Chondrocyte (in vitro differentiated cells): ENCODE results near the gene DOK7. TPM values are rescaled to one million over a fixed set of nuclear protein-coding genes. Genes with fewer than 3 reads are reported as not detected.

Source experiments
- DNase-seq: peaks from one replicate; pipeline ENCODE4 v3.0.0; 2021; ENCODE audit warnings: mixed read lengths, low spot score
- H3K27ac Mint-ChIP-seq: one replicate; pipeline ENCODE4 v1.8.0; 2021; ENCODE audit warnings: mild to moderate bottlenecking, moderate library complexity, mixed read lengths; ENCODE audit not compliant: unreplicated experiment
- H3K27me3 Mint-ChIP-seq: 2 replicates; pipeline ENCODE4 v1.8.0; 2021; ENCODE audit warnings: low read depth, mixed read lengths
- H3K36me3 Mint-ChIP-seq: 2 replicates; pipeline ENCODE4 v1.8.0; 2021; ENCODE audit warnings: low read depth, mixed read lengths
- H3K4me1 Mint-ChIP-seq: 2 replicates; pipeline ENCODE4 v1.8.0; 2021; ENCODE audit warnings: low read depth, mild to moderate bottlenecking, mixed read lengths
- H3K4me3 Mint-ChIP-seq: one replicate; pipeline ENCODE4 v1.8.0; 2021; ENCODE audit warnings: mild to moderate bottlenecking, moderate library complexity, mixed read lengths; ENCODE audit not compliant: unreplicated experiment
- H3K9me3 Mint-ChIP-seq: 2 replicates; pipeline ENCODE4 v1.8.0; 2021; ENCODE audit warnings: low read depth, mixed read lengths
- CTCF ChIP-seq: fragments of 200-600 bp; sonication (generic); IDR thresholded peaks from 2 replicates; pipeline ENCODE4 v1.5.0; 2021; ENCODE audit warnings: antibody characterized with exemption, mild to moderate bottlenecking, moderate library complexity
- total RNA-seq: library from RNA; stranded (reverse); gene quantifications from 3 replicates; pipeline ENCODE4 v1.2.1, GENCODE V29; 2021

DOK7 gene
- total RNA-seq, 1 donor from 2014 or later: 0.37 TPM

GRCh38 chr4:3440011-3440410 is 23.1 kb upstream of the DOK7 start:
- H3K9me3 Mint-ChIP-seq: no peaks in the 10 kb centered on the region
- H3K27me3 Mint-ChIP-seq: no peaks in the 10 kb centered on the region
- no peak for TF ChIP-seq CTCF
- no peak overlapping the region for H3K4me3 Mint-ChIP-seq
- no peaks in the 10 kb centered on the region for H3K36me3 Mint-ChIP-seq
- DNase-seq: no peak
- H3K27ac Mint-ChIP-seq: no peak overlapping the region
- H3K4me1 Mint-ChIP-seq: peaks cover 6% of the 10 kb centered on the region

- H3K4me3 Mint-ChIP-seq: no peak overlapping the region
- no peak for TF ChIP-seq CTCF
- H3K27ac Mint-ChIP-seq: no peak overlapping the region
- H3K36me3 Mint-ChIP-seq: no peaks in the 10 kb centered on the region
- H3K4me1 Mint-ChIP-seq: peaks cover 6% of the 10 kb centered on the region
- H3K9me3 Mint-ChIP-seq: no peaks in the 10 kb centered on the region
- H3K27me3 Mint-ChIP-seq: no peaks in the 10 kb centered on the region
- DNase-seq: no peak
Measured at GRCh38 chr4:3440979-3441500, 22.1 kb upstream of the DOK7 start.

- H3K9me3 Mint-ChIP-seq: no peaks in the 10 kb centered on the region
- no peak for DNase-seq
- peaks cover 2% of the 10 kb centered on the region for H3K4me1 Mint-ChIP-seq
- H3K4me3 Mint-ChIP-seq: no peak within 1 kb of the TSS
- H3K27ac Mint-ChIP-seq: no peak within 1 kb of the TSS
- no peak for TF ChIP-seq CTCF
- no peaks in the 10 kb centered on the region for H3K36me3 Mint-ChIP-seq
- no peaks in the 10 kb centered on the region for H3K27me3 Mint-ChIP-seq
Measured at GRCh38 chr4:3441501-3442459, 21.3 kb upstream of the DOK7 start, which contains the start of gene HGFAC. Gene HGFAC, plus strand, starts transcription at chr4:3441968. Its CDS starts 34 bp downstream, at chr4:3442002.

GRCh38 chr4:3442460-3442958 is 20.6 kb upstream of the DOK7 start:
- Mint-ChIP-seq H3K27me3 (no peaks in the 10 kb centered on the region), H3K4me3 (no peak overlapping the region), H3K9me3 (no peaks in the 10 kb centered on the region), H3K27ac (no peak overlapping the region), H3K4me1 (no peaks in the 10 kb centered on the region), H3K36me3 (no peaks in the 10 kb centered on the region)
- no peak for TF ChIP-seq CTCF
- DNase-seq: no peak

- no peak for DNase-seq
- Mint-ChIP-seq H3K27ac (no peak overlapping the region), H3K27me3 (no peaks in the 10 kb centered on the region), H3K4me3 (no peak overlapping the region), H3K4me1 (no peaks in the 10 kb centered on the region), H3K36me3 (no peaks in the 10 kb centered on the region), H3K9me3 (no peaks in the 10 kb centered on the region)
- peak; percentile 99 for TF ChIP-seq CTCF
Measured at GRCh38 chr4:3442959-3443749, 20.0 kb upstream of the DOK7 start.
